Choroid plexus epithelial cell (primary cell): ENCODE results near the gene RASGRP1.

ENCODE experiments used
- DNase-seq: peaks from one replicate; pipeline ENCODE4 v3.0.0-alpha.2; 2010; ENCODE audit warnings: low read depth
- H3K4me3 ChIP-seq: 2 replicates; pipeline ENCODE4 v1.5.1; 2011; ENCODE audit warnings: low read depth, mild to moderate bottlenecking, control low read depth, low read length, moderate library complexity
- TF ChIP-seq, protein P1 (sequence below): conservative IDR thresholded peaks from 2 replicates; pipeline ENCODE4 v1.5.1; 2011; ENCODE audit warnings: low read depth, mild to moderate bottlenecking, control low read depth, inconsistent platforms, low read length, moderate library complexity

Gene RASGRP1

DNA sequence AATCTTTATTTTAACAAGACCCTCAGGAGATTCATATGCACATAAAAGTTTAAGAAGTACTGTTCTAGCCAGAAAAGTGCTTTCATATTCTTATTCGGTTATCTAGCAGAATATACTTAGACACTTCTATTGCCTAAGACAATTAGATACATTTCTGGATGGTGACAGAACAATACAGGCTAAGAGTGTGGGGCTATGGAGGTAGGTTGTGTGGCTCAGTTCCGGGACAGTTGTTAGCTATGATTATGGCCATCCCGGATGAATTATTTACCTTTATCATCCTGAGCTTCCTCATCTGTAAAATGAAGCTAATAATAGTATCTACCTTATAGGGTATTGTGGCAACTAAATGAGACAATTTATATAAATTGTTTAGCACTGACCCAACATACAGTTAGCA, 104.1 kb downstream of the RASGRP1 start:
- no peak for DNase-seq
- TF ChIP-seq, protein P1, sequence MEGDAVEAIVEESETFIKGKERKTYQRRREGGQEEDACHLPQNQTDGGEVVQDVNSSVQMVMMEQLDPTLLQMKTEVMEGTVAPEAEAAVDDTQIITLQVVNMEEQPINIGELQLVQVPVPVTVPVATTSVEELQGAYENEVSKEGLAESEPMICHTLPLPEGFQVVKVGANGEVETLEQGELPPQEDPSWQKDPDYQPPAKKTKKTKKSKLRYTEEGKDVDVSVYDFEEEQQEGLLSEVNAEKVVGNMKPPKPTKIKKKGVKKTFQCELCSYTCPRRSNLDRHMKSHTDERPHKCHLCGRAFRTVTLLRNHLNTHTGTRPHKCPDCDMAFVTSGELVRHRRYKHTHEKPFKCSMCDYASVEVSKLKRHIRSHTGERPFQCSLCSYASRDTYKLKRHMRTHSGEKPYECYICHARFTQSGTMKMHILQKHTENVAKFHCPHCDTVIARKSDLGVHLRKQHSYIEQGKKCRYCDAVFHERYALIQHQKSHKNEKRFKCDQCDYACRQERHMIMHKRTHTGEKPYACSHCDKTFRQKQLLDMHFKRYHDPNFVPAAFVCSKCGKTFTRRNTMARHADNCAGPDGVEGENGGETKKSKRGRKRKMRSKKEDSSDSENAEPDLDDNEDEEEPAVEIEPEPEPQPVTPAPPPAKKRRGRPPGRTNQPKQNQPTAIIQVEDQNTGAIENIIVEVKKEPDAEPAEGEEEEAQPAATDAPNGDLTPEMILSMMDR, result no peak

DNA sequence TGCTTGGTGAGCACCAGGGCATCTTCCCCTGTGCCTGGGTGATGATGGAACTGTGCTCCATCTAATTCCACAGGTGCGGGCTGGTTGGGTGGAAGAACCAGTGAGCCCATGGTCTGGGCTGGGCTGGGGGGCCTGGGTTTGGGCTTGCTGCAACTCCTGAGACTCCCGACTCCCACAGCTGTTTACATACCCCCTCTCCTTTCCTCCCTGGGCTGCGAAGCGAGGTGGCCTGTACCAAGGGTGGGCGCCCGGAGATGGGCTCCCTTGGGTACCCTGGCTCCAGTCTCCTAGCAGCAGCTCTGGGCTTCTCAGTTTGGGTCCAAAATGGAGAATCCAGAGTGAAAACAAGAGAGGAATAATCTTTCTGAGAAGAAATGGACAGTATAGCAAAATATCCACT, 105.1 kb downstream of the RASGRP1 start:
- TF ChIP-seq, protein P1, result no peak
- no peak for DNase-seq
- no peak overlapping the region for H3K4me3 ChIP-seq

More for the DNA sequence above, 104.1 kb downstream of the RASGRP1 start:
- no peak overlapping the region for H3K4me3 ChIP-seq

DNA sequence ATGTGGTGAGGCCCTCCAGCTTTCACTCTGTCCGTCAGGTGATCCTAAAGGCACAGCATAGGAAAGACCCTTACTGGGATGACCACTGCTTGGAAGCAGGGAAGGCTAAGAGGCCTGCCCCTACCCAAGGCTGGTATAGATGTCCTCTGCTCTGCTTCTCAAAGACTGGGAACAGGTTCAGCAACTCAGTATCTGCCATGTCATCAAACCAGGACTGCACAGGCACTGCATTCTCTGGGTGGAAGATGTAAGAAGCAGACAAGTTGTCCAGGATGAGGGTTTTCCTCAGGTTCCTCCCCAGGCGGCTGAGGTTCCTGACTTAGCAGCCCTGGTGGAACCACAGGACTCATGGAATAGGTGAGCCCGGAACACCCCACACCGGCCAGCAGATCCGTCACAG, 106.0 kb downstream of the RASGRP1 start:
- TF ChIP-seq, protein P1, result no peak
- no peak for DNase-seq

DNA sequence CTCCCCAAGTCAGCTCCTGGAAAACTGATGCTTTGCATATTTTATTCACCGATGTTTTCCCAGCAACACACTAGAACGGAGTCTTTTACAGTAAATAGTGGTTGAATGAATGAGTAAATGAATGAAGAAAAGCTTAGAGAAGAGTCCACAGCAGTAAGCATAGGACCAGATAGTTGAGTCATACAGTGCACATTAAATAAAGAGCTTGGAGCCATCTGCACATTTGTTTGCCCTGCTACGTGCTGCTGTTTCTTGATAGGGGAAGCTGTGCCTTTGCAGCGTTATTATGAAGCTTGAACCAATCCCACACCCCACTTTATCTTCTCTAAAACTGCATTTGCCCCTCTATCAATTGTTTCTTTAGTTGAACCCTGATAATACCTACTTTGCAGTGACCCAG, 109.5 kb downstream of the RASGRP1 start:
- H3K4me3 ChIP-seq, result peak overlapping the region; percentile 93
- TF ChIP-seq, protein P1, result no peak
- peak; percentile 19 for DNase-seq

More for the DNA sequence above, 106.0 kb downstream of the RASGRP1 start:
- no peak overlapping the region for H3K4me3 ChIP-seq

DNA sequence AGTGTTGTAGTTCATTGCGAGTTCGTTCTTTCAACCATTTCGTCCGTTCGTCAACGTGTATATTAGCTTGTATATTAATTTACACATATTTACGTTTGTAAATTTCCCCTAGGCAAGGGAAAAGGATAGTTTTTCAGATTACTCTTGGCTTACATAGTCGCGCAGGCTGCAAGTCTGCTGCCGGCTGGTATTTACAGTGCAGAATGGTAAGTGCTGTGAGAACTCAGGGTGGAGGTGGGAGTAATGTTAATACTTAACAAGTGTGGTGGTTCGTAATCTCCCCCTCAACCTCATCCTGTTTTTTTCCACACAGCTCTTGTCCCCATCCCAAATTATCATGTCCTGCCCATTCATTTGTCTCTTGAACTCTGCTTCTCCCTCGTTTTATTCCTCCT, 109.9 kb downstream of the RASGRP1 start:
- peak; percentile 41 for DNase-seq
- TF ChIP-seq, protein P1, result no peak
- H3K4me3 ChIP-seq, result peak overlapping the region; percentile 93

DNA sequence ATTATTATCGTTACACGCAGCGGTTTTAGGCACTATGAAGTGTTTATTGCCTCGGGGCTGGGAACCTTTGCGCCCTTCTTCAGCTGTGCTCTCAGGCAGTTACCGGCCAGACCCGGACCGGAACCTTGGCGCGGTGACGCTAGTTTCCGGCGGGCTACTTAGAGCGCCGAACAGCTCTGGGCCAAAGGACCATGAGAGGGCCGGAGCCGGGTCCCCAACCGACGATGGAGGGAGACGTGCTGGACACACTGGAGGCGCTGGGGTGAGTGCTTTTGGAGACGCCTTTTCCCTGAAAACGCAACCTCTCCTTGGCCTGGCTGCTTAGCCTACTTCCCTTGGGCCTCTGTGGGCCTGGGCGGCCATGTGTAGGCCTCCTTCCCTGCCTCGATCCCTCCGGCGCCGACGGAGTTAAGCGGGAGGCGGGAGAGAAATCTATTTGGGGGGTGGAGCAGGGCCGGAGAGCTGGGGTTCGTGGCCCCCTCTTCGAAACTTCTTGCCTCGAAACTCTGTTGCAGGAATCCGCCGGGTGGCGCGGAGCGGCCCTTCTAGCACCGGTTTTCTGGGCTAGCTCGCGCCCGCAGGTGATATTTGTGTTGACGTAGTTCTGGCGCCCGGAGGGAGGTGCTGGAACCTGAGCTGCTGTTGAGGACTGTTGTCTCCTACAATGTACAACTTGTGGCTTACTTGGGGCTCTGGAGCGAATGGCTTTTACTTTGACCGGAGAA, 110.5 kb downstream of the RASGRP1 start, which contains the start of gene FAM98B:
TSS of gene FAM98B (plus strand) at position 157 of the 725 bp plus-strand sequence. CDS start at position 192, 35 bp downstream.
- TF ChIP-seq, protein P1, result peak; percentile 27
- peak; percentile 93 for DNase-seq
- peak within 1 kb of the TSS; percentile 93 for H3K4me3 ChIP-seq

DNA sequence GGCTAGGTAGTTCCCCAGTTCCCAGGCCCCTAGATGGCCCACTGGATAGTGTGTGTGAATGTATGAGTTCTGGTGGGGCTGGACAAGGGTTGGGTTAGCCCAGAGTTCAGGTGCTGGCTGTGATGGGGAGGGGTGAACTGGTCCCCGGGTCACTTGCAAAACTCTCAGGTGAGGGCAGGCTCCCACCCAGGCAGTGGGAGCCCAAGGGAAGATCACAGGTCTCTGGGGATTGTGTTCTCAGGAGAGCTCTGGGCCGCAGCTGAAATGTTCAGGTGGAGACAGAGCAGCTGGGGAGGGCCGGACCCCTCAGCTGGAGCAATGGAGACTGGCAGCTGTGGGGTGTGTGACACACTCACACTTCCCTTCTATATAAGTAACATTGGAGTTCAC, 123.5 kb downstream of the RASGRP1 start:
- TF ChIP-seq, protein P1, result no peak
- DNase-seq, result no peak
- no peak overlapping the region for H3K4me3 ChIP-seq
